AG08396 (cell line): Measurements from ENCODE around the gene RNF157.

Experiments
- DNase-seq: peaks from one replicate; pipeline ENCODE4 v3.0.0; 2012; ENCODE audit warnings: low spot score, mixed read lengths

The RNF157 gene

DNA sequence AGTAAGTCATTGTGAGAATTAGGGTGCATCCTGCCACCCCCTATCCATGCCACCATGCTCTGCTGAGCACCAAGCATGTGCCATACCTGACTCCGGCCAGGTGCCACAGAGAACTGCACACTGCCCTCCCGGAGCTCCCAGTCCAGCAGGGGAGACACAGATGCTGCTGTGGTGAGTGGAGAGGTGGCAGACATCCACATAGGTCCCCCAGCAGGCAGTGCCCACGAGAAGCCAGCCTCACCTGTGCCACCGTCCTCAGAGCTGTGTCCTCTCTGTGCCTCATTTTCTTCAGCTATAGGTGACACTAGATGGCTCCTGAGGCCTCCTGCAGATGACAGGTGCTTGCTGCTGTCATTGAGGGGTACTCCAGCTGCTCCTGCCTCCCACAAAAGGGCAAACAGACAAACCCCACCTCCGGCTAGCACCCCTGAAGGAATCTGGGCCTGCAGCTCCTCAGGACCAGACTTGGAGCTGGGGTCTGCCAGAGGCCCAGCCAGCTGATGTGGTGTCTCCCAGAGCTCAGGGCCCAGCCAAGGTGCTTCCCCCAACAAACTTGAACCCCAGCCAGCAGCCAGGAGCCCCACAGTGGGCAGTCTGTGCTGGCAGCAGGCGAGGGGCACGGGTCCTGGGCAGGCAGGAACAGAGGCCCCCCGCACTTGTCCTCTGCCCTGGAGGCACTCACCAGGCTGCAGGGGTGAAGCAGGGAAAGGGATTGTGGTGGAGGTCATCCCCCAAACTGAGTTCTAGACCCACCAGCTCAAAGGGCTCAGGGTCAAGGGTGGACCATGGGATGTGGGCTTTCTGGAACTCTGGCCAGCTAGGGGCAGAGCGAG lies 116.3 kb downstream of the RNF157 start:
- peak; percentile 6 for DNase-seq

DNA sequence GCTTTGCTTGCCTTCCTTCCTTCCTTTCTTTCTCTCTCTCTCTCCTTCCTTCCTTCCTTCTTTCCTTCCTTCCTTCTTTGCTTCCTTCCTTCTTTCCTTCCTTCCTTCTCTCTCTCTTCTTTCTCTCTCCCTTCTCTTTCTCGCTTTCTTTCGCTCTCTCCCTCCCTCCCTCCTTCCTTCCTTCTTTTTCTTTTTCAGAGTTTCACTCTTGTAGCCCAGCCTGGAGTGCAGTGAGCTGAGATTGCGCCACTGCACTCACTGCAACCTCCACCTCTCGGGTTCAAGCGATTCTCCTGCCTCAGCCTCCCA lies 117.1 kb downstream of the RNF157 start:
- DNase-seq, result no peak

DNA sequence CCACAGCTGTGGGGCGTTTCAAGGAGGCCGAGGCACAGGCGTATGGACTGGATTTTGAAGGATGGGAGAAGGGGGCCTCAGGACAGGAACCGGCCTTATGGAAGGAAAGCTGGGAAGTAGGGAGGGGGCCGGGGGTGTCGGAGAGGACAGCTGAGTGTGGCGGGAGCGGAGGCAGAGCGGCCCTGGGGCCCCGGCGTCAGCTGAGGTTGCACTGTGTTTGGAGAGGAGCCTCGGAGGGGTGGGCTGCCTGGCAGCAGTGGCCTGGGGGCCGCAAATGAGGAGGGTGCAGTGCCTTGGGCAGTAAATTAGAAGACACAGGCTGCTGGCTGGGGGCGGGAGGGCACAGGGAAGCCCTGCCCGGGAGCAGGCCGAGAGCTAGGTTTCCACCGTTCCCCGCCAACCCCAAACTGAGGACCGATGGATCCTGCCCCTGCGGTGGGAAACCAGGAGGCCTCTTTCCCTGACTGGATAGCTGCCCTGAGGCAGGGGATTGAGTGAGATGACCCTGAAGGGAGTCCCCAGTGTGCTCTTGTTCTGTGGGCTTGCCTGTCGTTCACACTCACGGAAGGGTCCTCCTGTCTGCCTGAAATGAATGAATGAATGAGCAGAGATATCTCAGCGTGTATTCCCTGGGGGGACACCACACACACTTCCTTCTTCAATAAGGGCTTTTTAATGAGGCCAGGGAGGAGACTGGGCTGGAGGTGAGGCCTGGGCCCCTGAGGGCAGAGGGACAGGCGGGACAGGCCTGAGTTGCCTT lies 117.7 kb downstream of the RNF157 start:
- DNase-seq, result peak; percentile 15

DNA sequence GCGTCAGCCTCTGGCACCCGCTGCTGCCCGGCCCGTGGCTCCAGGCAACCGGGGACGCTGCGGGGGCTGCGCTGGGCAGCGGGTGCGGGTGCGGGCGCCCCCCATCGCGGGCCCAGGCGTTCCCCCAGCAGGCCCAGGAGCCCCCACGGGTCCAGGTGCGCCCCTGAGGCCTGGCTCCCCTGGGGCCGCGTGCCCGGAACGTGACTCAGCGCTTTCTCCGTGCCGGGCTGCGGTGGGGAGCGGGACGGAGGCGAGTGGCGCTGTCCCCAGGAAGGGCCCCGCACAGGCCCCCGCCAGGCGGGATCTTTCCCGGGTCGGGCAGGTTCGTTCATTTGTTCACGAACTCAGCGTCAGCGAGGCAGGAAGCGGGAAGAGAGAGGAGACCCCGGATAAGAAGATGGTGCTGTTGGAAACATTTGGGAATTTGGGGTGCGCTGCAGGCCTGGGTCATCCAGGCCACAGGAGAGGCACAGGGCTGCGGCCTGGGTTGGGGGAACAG lies 118.3 kb downstream of the RNF157 start:
- DNase-seq, result peak; percentile 44

DNA sequence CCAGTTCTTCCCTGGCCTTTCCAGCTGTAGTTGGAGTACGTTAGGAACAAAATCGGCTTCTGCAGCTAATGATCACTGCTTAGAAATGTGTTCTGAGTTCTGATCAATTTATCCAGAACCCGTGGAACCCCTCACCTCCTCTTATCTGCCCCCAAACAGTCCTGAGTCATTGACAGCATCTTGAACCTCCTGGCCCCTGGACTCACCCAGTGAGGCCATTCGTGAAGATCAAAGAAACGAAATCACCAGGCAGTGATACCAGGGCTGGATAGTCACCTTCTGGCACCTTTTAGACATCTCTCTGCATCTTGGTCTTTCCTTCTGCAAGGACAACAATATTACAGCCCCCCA lies 119.7 kb downstream of the RNF157 start:
- DNase-seq, result peak; percentile 7

DNA sequence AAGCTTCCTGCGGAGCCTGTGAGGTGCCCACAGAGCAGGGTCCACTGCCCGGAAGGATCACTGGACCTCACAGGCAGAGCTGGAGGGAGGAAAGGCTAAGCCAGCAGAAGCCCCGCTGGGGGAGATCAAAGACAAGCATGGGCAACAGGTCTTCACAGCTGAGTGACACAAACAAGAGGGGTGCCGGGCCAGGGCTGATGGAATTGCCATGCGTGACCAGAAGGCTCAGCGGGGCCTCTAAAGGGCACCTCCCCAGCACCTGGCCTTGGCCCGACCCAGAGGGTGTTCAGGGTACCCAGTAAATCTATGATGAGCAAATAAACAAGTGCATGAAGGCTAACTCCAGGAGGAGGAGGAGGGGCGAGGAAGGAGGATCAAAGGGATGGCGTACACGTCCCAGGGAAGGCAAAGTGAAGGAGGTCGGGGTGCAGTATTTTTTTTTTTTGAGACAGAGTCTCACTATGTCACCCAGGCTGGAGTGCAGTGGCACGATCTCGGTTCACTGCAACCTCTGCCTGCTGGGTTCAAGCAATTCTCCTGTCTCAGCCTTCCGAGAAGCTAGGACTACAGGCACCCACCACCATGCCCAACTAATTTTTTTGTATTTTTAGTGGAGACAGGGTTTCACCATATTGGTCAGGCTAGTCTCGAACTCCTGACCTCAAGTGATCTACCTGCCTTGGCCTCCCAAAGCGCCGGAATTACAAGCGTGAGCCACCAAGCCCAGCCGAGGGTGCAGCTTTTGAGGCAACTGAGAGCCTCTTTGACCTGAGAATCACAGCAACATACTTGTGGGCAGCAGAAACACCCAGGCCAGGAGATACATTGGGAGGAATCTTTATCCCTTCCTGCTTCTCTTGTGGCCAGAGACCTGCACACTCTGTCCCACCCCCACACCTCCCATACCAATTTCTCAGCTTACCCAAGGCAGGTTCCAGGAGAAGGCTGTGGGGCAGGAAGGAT lies 120.6 kb downstream of the RNF157 start:
- DNase-seq, result no peak

DNA sequence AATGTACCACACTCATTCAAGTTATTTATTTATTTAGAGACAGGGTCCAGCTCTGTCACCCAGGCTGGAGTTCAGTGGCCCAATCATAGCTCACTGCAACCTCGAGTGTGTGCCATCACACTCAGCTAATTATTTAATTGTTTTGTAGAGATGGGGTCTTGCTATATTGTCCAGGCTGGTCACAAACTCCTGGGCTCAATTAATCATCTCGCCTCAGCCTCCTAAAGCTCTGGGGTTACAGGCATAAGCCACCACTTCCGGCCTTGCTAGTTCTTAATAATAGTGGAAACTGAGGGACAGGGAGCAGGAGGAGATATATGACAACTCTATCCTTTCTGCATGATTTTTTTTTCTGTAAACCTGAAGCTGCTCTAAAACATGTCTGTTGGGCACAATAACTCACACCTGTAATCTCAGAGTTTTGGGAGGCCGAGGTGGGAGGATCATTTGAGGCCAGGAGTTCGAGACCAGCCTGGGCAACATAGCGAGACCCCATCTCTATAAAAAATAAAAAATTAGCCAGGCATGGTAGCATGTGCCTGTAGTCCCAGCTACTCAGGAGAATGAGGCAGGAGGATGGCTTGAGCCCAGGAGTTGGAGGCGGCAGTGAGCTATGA lies 125.0 kb downstream of the RNF157 start:
- no peak for DNase-seq

DNA sequence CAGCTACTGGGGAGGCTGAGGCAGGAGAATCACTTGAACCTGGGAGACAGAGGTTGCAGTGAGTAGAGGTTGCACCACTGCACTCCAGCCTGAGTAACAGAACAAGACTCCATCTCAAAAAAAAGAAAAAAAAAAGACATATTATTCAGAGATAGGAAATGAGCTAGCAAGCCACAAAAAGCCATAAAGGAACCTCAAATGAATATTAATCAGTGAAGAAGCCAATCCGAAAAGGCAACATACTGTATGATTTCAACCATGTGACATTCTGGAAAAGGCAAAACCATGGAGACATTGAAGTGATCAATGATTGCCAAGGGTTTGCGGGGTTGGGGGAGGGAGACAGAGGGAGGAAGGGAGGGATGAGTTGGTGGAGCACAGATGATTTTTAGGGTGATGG lies 128.3 kb downstream of the RNF157 start:
- no peak for DNase-seq

DNA sequence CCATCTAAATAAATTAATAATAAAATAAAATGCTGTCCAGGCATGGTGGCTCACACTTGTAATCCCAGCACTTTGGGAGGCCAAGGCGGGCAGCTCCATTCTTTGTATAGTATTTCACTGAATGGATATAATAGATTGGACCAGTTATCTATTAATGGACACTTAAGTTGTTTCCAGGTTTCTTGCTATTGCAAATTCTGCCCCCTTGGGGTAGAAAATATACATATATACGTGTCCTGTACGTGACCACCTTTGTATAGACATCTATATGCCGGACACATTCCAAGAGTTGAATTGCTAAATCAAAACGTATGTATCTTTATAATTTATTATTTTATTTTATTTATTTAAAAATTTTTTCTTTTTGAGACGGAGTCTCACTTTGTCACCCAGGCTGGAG lies 132.8 kb downstream of the RNF157 start:
- no peak for DNase-seq

DNA sequence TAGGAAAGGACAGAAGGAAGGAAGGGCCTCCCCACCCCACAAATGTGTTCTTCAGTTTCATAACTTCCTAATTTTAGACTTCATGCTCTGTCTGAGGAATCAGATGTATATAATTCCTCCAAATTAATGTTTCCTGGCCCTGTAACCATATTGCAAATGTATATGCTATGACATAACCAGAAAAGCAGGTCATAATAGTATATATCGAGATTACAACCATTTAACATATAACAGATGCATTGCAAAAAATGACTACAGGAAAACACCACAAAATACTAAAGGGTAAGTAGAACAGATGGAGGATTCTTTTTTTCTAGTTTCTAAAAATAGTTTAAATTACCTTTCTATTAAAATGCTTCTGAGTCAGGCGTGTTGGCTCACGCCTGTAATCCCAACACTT lies 133.6 kb downstream of the RNF157 start:
- DNase-seq, result no peak

DNA sequence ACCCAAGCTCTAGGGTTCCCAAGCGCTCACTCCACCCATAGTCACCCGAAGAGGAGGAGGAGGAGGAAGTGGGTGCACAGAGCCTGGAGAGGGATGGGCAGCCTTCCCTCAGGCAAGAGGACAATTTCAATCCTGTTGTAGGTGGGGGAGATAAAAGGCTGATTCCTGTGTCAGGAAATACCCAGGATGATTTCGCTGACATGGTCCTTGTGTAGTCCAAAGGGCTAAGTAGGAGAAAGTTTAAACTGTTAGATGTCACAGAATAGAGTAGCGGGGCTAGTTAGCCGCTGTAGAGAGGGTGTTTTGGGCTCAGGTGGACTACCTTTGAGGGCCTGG lies 135.4 kb downstream of the RNF157 start:
- no peak for DNase-seq

DNA sequence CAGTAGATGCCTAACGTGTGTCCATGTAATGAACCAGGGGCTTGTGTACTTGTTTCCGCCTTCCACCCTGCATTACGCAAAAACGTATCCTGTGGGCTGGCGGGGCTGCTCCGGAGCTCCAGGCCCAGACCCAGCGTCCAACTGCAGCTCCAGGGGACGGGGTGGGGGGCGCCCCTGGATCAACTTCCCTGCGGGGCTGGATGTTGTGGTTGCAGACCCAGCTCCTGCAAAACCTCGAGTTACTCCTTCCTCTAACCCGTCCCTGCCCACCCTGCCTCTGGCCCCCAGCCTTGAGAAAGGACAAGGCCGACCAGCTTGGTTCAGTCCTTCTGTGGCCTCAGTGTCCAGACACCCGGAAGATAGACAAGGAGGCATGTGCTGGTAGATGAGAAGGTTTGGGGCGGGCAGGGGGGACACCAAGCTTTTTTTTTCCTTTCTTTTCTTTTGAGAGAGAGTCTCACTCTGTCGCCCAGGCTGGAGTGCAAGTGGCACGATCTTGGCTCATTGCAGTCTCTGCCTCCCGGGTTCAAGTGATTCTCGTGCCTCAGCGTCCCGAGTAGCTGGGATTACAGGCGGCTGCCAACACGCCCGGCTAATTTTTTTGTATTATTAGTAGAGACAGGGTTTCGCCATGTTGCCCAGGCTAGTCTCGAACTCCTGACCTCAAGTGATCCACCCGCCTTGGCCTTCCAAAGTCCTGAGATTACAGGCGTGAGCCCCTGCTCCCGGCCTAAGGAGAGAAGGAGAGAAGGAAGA lies 136.0 kb downstream of the RNF157 start:
- no peak for DNase-seq

DNA sequence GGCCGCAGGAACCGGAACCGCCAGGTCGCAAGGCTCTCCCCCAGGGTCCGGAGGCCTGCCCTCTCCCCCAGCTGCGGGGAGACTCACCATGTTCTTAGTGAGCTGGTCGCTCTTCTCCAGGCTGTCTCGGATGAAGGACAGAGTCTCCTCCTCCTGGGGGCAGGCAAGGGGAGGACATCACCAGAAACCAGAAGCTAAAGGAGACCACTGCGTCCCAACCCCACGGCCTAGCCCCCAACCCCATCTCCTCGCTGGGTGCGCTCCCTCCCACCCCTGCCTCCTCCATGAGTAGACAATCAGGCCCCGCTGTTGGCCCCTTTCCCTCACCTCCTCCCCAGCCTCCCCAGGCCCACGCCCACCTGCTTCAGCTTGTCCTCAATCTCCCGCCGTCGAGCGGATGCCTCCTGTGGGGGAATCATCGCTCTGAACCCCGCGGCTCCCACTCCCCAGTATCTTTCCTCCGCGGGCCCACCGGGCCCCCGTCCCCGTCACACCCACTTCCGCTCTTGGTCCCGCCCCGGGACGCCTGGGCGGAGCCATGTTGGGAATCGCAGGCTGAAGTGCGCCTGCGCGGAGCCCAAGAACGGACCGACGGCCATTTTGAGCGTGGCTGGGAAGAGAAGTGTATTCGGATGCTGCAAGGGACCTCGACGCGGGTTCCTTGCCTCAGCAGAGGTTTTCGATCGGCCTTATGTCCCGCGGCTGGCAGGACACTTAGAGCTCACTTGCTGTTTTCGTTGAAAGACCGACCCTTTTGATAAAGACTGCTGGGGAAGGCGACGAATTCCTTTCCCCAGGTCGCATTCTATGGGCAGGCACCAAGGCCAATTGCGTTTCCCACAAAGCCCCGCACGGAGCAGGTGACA lies 136.8 kb downstream of the RNF157 start, which contains the start of gene EXOC7:
TSS of gene EXOC7 (minus strand) at position 514 of the 866 bp plus-strand sequence. CDS start at position 419, 95 bp downstream.
- peak; percentile 99 for DNase-seq

DNA sequence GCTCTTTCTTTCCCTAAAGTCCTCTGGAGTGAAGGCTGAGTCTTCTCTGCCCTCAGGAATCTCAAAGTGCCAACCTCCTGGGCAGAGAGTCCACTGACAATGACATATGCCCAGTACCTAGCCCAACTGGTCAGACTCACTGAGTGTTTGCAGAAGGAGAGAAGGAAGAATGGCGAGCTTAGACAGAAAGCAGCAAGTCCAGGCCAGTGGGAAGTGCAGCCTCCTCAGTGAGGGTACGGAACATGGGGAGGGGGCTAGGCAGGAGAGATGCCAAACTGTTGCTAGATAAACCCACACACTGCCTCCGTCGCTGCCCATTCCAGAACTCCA lies 137.4 kb downstream of the RNF157 start:
- no peak for DNase-seq

DNA sequence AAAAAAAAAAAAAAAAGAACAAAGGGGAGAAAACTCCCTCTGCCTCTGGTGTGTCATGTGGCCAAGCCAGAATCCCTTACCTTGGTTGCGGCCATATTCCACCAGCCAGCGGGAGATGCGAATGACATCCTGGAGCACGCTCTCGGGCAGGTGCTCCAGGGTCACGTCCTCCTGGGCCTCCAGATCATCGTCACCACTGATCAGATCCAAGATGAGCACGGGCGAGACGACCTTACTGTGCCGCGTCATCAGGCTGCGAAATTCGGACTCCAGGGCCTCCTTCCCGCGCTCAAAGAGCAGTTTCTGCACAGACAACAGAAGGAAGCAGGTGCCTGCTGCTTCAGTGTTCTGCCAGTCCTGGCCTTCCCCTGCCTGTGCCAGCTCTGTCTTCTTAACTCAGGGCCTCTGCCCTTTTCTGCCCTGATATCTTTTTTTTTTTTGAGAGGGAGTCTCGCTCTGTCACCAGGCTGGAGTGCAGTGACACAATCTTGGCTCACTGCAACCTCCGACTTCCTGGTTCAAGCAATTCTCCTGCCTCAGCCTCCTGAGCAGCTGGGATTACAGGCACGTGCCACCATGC lies 142.5 kb downstream of the RNF157 start:
- DNase-seq, result no peak

DNA sequence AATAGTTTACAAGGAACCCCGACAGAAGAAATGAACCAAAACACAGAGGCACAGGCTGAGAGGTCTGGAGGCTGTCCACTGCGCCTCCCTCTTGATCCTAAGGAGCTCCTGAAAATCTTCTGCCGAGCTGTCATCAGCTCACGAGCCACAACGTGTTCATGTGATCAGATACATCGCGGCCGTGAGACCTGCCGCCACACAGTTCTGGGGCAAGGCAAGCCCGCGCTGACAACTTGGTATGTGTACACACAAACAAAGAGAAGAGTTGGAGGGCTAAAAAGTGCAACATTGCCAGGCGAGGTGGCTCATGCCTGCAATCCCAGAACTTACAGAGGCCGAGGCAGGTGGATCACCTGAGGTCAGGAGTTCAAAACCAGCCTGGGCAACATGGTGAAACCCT lies 144.3 kb downstream of the RNF157 start:
- DNase-seq, result no peak

DNA sequence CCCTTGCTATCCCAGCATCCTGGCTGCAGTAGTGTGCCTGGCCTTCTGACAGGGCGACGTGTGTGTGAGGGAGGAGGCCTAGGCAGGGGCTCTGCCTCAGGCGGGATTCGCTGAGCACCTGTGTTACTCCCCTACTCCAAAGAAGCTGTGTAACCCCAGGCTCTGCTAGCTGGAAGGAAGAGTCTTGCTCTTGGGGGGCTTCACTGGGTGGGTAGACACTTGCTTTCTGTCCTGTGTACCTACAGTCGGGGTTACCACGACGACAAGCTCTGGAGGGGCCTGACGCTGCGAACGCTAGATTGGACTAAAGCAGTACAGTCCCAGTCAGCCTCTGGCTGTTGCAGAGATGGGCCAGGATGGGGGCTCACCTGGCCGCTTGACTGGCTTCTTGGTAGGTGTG lies 146.2 kb downstream of the RNF157 start:
- no peak for DNase-seq

DNA sequence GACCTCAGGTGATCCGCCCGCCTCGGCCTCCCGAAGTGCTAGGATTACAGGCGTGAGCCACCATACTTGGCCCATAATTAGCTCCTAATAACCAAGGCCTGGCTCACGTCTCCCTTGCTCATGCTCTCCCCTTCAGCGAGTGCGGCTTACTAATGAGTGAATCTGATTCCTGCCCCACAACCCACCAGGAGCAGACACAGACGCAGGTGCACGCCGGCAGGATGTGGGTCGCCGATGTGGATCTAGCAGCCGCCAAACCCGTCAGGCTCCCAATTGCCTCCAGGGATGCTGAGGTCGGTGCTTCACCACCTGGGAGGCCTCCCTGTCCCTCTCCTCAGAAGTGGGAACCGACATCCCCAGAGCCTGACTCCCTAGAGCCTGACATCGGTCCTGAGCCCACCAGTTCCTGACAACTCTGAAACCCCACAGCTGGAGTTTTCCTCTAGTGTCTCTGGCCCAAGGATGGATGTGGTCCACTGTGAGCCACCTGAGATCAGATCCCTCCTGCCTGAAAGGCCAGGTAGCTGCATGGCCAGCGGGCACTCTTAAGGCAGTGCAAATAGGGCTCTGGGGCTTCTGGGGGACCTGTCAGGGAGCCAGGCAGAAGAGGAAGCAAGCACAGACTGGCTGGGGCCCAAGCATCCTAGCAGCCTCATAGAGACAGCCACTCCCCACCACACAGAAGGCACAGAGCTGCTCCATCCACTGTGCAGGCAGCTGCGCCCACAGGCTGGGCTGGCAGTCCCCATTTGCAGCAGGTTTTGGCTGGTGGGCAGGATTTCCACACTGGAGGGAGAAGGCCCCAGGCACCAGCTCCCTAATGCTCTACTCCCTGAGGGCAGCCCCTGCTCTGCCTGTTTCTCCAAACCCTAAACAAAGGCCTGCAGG lies 147.5 kb downstream of the RNF157 start:
- no peak for DNase-seq
